Measurements from ENCODE around the gene TGFBR3. TPM values are rescaled to one million over a fixed set of nuclear protein-coding genes. Genes with fewer than 3 reads are reported as not detected.

The TGFBR3 gene
- total and polyA plus RNA-seq, 8 donors: 6.0 to 34.8 (median 21.4) TPM

GRCh38 chr1:91826248-91826647, 59.7 kb downstream of the TGFBR3 start:
- intact Hi-C loops (cut with DNase I): no loop called here
- Histone ChIP-seq H3K27me3 (no peaks in the 10 kb centered on the region), H3K9me3 (no peaks in the 10 kb centered on the region), H3K36me3 (no peaks in the 10 kb centered on the region), H3K4me1 (peaks cover 26 to 38% (median 26%) of the 10 kb centered on the region in 3 donors), H3K4me3 (no peak overlapping the region), H3K27ac (peak overlapping the region in 3 of 4 donors; percentile 72 to 89 (median 84))
- ATAC-seq (no peak), FAIRE-seq (no peak), DNase-seq (no peak)
- TF ChIP-seq, protein P1, sequence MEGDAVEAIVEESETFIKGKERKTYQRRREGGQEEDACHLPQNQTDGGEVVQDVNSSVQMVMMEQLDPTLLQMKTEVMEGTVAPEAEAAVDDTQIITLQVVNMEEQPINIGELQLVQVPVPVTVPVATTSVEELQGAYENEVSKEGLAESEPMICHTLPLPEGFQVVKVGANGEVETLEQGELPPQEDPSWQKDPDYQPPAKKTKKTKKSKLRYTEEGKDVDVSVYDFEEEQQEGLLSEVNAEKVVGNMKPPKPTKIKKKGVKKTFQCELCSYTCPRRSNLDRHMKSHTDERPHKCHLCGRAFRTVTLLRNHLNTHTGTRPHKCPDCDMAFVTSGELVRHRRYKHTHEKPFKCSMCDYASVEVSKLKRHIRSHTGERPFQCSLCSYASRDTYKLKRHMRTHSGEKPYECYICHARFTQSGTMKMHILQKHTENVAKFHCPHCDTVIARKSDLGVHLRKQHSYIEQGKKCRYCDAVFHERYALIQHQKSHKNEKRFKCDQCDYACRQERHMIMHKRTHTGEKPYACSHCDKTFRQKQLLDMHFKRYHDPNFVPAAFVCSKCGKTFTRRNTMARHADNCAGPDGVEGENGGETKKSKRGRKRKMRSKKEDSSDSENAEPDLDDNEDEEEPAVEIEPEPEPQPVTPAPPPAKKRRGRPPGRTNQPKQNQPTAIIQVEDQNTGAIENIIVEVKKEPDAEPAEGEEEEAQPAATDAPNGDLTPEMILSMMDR (IDR thresholded peaks at IDR 0.05): no peak
- WGBS, 2 donors: 95 to 97% methylated on average over 6 of the region's 6 CpGs

- no peak overlapping the region for H3K27ac ChIP-seq
- no peak overlapping the region for H3K4me3 ChIP-seq
- DNase-seq: no peak
- no peaks in the 10 kb centered on the region for H3K36me3 ChIP-seq
- TF ChIP-seq, protein P1 (IDR thresholded peaks at IDR 0.05): no peak
- FAIRE-seq: no peak
- H3K27me3 ChIP-seq: no peaks in the 10 kb centered on the region
- no peak for ATAC-seq
- H3K4me1 ChIP-seq: peaks cover 23 to 45% (median 32%) of the 10 kb centered on the region in 3 donors
- no peaks in the 10 kb centered on the region for H3K9me3 ChIP-seq
- intact Hi-C loops (cut with DNase I): no loop called here
- 90 to 95% methylated on average over 6 of the region's 6 CpGs for WGBS, 2 donors
Measured at GRCh38 chr1:91821126-91821868, 64.7 kb downstream of the TGFBR3 start.

- 67 to 74% methylated on average over 11 of the region's 11 CpGs for WGBS, 2 donors
- Histone ChIP-seq H3K27me3 (no peaks in the 10 kb centered on the region), H3K4me1 (peaks cover 23 to 59% (median 43%) of the 10 kb centered on the region in 3 donors), H3K36me3 (no peaks in the 10 kb centered on the region), H3K4me3 (no peak overlapping the region), H3K27ac (peak overlapping the region in 2 of 4 donors; percentile 74 to 75), H3K9me3 (no peaks in the 10 kb centered on the region)
- TF ChIP-seq, protein P1 (IDR thresholded peaks at IDR 0.05): no peak
- no peak for FAIRE-seq
- ATAC-seq: peak in 2 of 4 donors; percentile 9 to 22
- intact Hi-C loops (cut with DNase I): no loop called here
- no peak for DNase-seq
Measured at GRCh38 chr1:91819038-91819788, 66.7 kb downstream of the TGFBR3 start.

DNA sequence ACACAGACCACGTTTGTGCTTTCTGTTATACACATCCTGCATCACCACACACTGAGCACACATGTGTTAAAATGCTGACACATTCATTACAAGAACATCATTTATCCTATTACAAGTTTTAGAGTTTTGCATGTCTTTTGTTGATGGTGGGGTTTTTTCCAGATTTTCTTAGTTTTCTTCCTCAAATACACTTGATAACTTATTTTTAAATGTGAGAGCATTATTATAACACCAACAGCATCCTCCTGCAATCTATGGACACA, 67.3 kb downstream of the TGFBR3 start:
- no peak for DNase-seq
- peak in 1 of 4 donors; percentile 6 for ATAC-seq
- TF ChIP-seq, protein P1 (IDR thresholded peaks at IDR 0.05): no peak
- H3K4me1 ChIP-seq: peaks cover 23 to 59% (median 43%) of the 10 kb centered on the region in 3 donors
- no peaks in the 10 kb centered on the region for H3K27me3 ChIP-seq
- no peaks in the 10 kb centered on the region for H3K9me3 ChIP-seq
- FAIRE-seq: no peak
- H3K36me3 ChIP-seq: no peaks in the 10 kb centered on the region
- intact Hi-C loops (cut with DNase I): no loop called here
- H3K4me3 ChIP-seq: no peak overlapping the region
- 60 to 69% methylated on average over 1 of the region's 1 CpG for WGBS, 2 donors
- peak overlapping the region in 2 of 4 donors; percentile 74 to 75 for H3K27ac ChIP-seq

All from pancreas (tissue), 10 donors.